MCF 10A (cell line): Measurements from ENCODE around the gene GLI1. TPM values are rescaled to one million over a fixed set of nuclear protein-coding genes. Genes with fewer than 3 reads are reported as not detected.

Experiments
- BruUV-seq: library from RNA; stranded (reverse); fragments of 400-500 nt; replicated peaks from 2 replicates; lab custom pipeline; 2021; lab: Mats Ljungman, UMichigan
- CTCF ChIA-PET: fragments of 300-600 bp; sonication (Branson Sonifier 250); formaldehyde crosslinking; extraction: SDS; loops from one replicate; lab custom pipeline; 2021; ENCODE audit warnings: antibody characterized with exemption, inconsistent platforms; lab: Yijun Ruan, JAX
- POLR2A ChIA-PET: fragments of 300-600, 350-650 bp; sonication (Branson Sonifier 250); formaldehyde crosslinking; extraction: SDS; loops from one replicate; lab custom pipeline; 2020; ENCODE audit warnings: antibody characterized with exemption, inconsistent platforms; lab: Yijun Ruan, JAX
- DNase-seq: peaks from one replicate; pipeline ENCODE4 v3.0.0-alpha.2; 2018; ENCODE audit not compliant: unreplicated experiment
- H3K27ac Mint-ChIP-seq: one replicate; pipeline ENCODE4 v1.8.0; 2022; ENCODE audit warnings: mild to moderate bottlenecking, low read depth, mixed read lengths; ENCODE audit not compliant: unreplicated experiment
- H3K27me3 Mint-ChIP-seq: one replicate; pipeline ENCODE4 v1.8.0; 2022; ENCODE audit warnings: mixed read lengths; ENCODE audit not compliant: insufficient read depth, unreplicated experiment
- H3K36me3 Mint-ChIP-seq: one replicate; pipeline ENCODE4 v1.8.0; 2022; ENCODE audit warnings: mild to moderate bottlenecking, moderate library complexity, mixed read lengths; ENCODE audit not compliant: insufficient read depth, unreplicated experiment
- H3K4me1 Mint-ChIP-seq: one replicate; pipeline ENCODE4 v1.8.0; 2022; ENCODE audit warnings: mixed read lengths; ENCODE audit not compliant: insufficient read depth, unreplicated experiment
- H3K4me3 Mint-ChIP-seq: one replicate; pipeline ENCODE4 v1.8.0; 2022; ENCODE audit warnings: mild to moderate bottlenecking, moderate library complexity, mixed read lengths; ENCODE audit not compliant: unreplicated experiment
- H3K9me3 Mint-ChIP-seq: one replicate; pipeline ENCODE4 v1.8.0; 2022; ENCODE audit warnings: mixed read lengths; ENCODE audit not compliant: unreplicated experiment
- CTCF ChIP-seq: fragments of 200-600 bp; IDR thresholded peaks from one replicate; pipeline ENCODE4 v1.8.0; 2022; ENCODE audit warnings: antibody characterized with exemption, mild to moderate bottlenecking; ENCODE audit not compliant: unreplicated experiment
- intact Hi-C: fragments of 100-400 bp; cut with micrococcal nuclease; formaldehyde crosslinking; loops from 2 replicates; pipeline ENCODE4 v1.14.1; 2022
- total RNA-seq: library from RNA; stranded (reverse); gene quantifications from 2 replicates; pipeline ENCODE4 v1.2.3, GENCODE V29; 2022

The GLI1 gene
- total RNA-seq, 1 experiment from 2014 or later: not detected

GRCh38 chr12:57467212-57467874, 7.8 kb downstream of the GLI1 start:
- Mint-ChIP-seq H3K36me3 (peaks cover 3% of the 10 kb centered on the region), H3K4me1 (peaks cover 5% of the 10 kb centered on the region), H3K27me3 (peaks cover 90% of the 10 kb centered on the region), H3K27ac (no peak overlapping the region), H3K4me3 (no peak overlapping the region), H3K9me3 (no peaks in the 10 kb centered on the region)
- intact Hi-C loops: no loop called here
- no TSS peak for BruUV-seq
- ChIA-PET CTCF (no interaction called here), POLR2A (no interaction called here)
- DNase-seq: no peak
- TF ChIP-seq CTCF: no peak

GRCh38 chr12:57467915-57468314, 8.3 kb downstream of the GLI1 start:
- peaks cover 96% of the 10 kb centered on the region for H3K27me3 Mint-ChIP-seq
- no peak for DNase-seq
- TF ChIP-seq CTCF: no peak
- H3K4me1 Mint-ChIP-seq: no peaks in the 10 kb centered on the region
- BruUV-seq: no TSS peak
- no peaks in the 10 kb centered on the region for H3K36me3 Mint-ChIP-seq
- intact Hi-C loops: no loop called here
- ChIA-PET POLR2A (no interaction called here), CTCF (interaction anchor here (0.7 to 5.1 kb wide), 2 partner anchors 9 to 461 kb away, joined by 3 to 31 read pairs; partner anchors contain the start of gene GLI1)
- H3K9me3 Mint-ChIP-seq: no peaks in the 10 kb centered on the region
- H3K27ac Mint-ChIP-seq: no peak overlapping the region
- no peak overlapping the region for H3K4me3 Mint-ChIP-seq

GRCh38 chr12:57469296-57470164, 9.9 kb downstream of the GLI1 start:
- no TSS peak for BruUV-seq
- Mint-ChIP-seq H3K4me3 (no peak overlapping the region), H3K27ac (no peak overlapping the region), H3K36me3 (no peaks in the 10 kb centered on the region), H3K27me3 (peaks cover 97% of the 10 kb centered on the region), H3K9me3 (no peaks in the 10 kb centered on the region), H3K4me1 (no peaks in the 10 kb centered on the region)
- intact Hi-C loops: no loop called here
- ChIA-PET CTCF (interaction anchor here (0.6 to 5.1 kb wide), 9 partner anchors 10 to 711 kb away, joined by 3 to 31 read pairs (median 3); partner anchors contain the start of gene GLI1), POLR2A (interaction anchor here (0.7 kb wide), 1 partner anchor 14 kb away, joined by 3 read pairs; no protein-coding TSS in a partner anchor)
- TF ChIP-seq CTCF: no peak
- no peak for DNase-seq
